Large intestine (tissue), 3 donors: Measurements from ENCODE around the gene MSANTD4. TPM values are rescaled to one million over a fixed set of nuclear protein-coding genes. Genes with fewer than 3 reads are reported as not detected.

Source experiments
- DNase-seq, 2 donors: peaks; one replicate each; pipeline versions ENCODE4 v3.0.0 to v3.0.0-alpha.2; 2013
- H3K27ac ChIP-seq: one replicate; pipeline ENCODE4 v1.5.1; 2013; ENCODE audit warnings: low read length
- H3K27me3 ChIP-seq: 2 replicates; pipeline ENCODE4 v1.6.1; 2013; ENCODE audit warnings: low read length; ENCODE audit not compliant: control insufficient read depth, insufficient read depth
- H3K36me3 ChIP-seq: 2 replicates; pipeline ENCODE4 v1.6.1; 2013; ENCODE audit warnings: low read length; ENCODE audit not compliant: control insufficient read depth, insufficient read depth
- H3K4me1 ChIP-seq: one replicate; pipeline ENCODE4 v1.6.1; 2013; ENCODE audit warnings: low read length; ENCODE audit not compliant: control insufficient read depth, insufficient read depth
- H3K4me3 ChIP-seq: one replicate; pipeline ENCODE4 v1.5.1; 2013; ENCODE audit warnings: low read length
- H3K9me3 ChIP-seq: one replicate; pipeline ENCODE4 v1.6.1; 2013; ENCODE audit warnings: mild to moderate bottlenecking, low read depth, low read length, moderate library complexity; ENCODE audit not compliant: control insufficient read depth
- whole genome bisulfite sequencing: methylation state at CpG from one replicate; pipeline ENCODE4 v1.1.5; 2013; ENCODE audit warnings: low lambda C conversion rate; ENCODE audit not compliant: insufficient coverage; 5-methylcytosine and 5-hydroxymethylcytosine counted together
- polyA plus RNA-seq: library from polyadenylated mRNA; unstranded; fragments of 120-200 nt; gene quantifications from one replicate; pipeline ENCODE4 v1.2.1, GENCODE V29; 2013

Gene MSANTD4
- polyA plus RNA-seq, 1 donor = 16.9 TPM

- Histone ChIP-seq H3K9me3 (no peaks in the 10 kb centered on the region), H3K27ac (no peak overlapping the region), H3K27me3 (no peaks in the 10 kb centered on the region), H3K36me3 (no peaks in the 10 kb centered on the region), H3K4me3 (no peak overlapping the region), H3K4me1 (no peaks in the 10 kb centered on the region)
- WGBS = no CpG with 5 or more reads among the region's 1 CpG
- DNase-seq = no peak
These were observed 52.3 kb downstream of the MSANTD4 start for GRCh38 chr11:105969756-105970155.

GRCh38 chr11:105968021-105968697 lies 53.9 kb downstream of the MSANTD4 start:
- Histone ChIP-seq H3K4me1 (no peaks in the 10 kb centered on the region), H3K27ac (no peak overlapping the region), H3K4me3 (no peak overlapping the region), H3K9me3 (no peaks in the 10 kb centered on the region), H3K27me3 (no peaks in the 10 kb centered on the region), H3K36me3 (no peaks in the 10 kb centered on the region)
- DNase-seq = no peak
- WGBS = no CpG with 5 or more reads among the region's 3 CpGs

GRCh38 chr11:105960252-105961245 lies 61.5 kb downstream of the MSANTD4 start:
- DNase-seq = no peak
- no peaks in the 10 kb centered on the region for H3K4me1 ChIP-seq
- H3K27ac ChIP-seq = no peak overlapping the region
- 100% methylated on average over 3 of the region's 22 CpGs for WGBS
- H3K9me3 ChIP-seq = no peaks in the 10 kb centered on the region
- H3K4me3 ChIP-seq = no peak overlapping the region
- no peaks in the 10 kb centered on the region for H3K27me3 ChIP-seq
- no peaks in the 10 kb centered on the region for H3K36me3 ChIP-seq

Other genes starting within 250 kb of the MSANTD4 start
- gene KBTBD3, start 55.1 kb upstream of the MSANTD4 start, polyA plus RNA-seq = 7.3 TPM
- gene AASDHPPT, start 55.4 kb upstream of the MSANTD4 start, polyA plus RNA-seq = 35.1 TPM